WTC11 (cell line): ENCODE results near the gene XIAP.

Experiments used
- CBFB ChIP-seq: sonication (generic); formaldehyde crosslinking; IDR thresholded peaks from 2 replicates; pipeline ENCODE4 v1.8.1; 2022; ENCODE audit warnings: mild to moderate bottlenecking, low read depth, missing genetic modification reagents
- JUN ChIP-seq: sonication (generic); formaldehyde crosslinking; IDR thresholded peaks from 2 replicates; pipeline ENCODE4 v1.8.0; 2023; ENCODE audit warnings: mild to moderate bottlenecking, missing genetic modification reagents
- MXD4 ChIP-seq: fragments of 250-450 bp; sonication (Bioruptor Pico); IDR thresholded peaks from 2 replicates; pipeline ENCODE4 v1.8.0; 2021; ENCODE audit warnings: mild to moderate bottlenecking, moderate library complexity, borderline replicate concordance
- STAT6 ChIP-seq: sonication (generic); formaldehyde crosslinking; conservative IDR thresholded peaks from 2 replicates; pipeline ENCODE4 v1.8.1; 2023; ENCODE audit warnings: mild to moderate bottlenecking, low read depth, missing genetic modification reagents, moderate library complexity
- TCF7 ChIP-seq: sonication (generic); formaldehyde crosslinking; IDR thresholded peaks from 2 replicates; pipeline ENCODE4 v1.8.0; 2022; ENCODE audit warnings: mild to moderate bottlenecking, low read depth, missing genetic modification reagents, moderate library complexity
- TF ChIP-seq, protein P1 (sequence below): fragments of 200-600 bp; IDR thresholded peaks from 2 replicates; pipeline ENCODE4 v1.8.0; 2022; ENCODE audit warnings: antibody characterized with exemption
- TF ChIP-seq, protein P2 (sequence below): sonication (generic); formaldehyde crosslinking; IDR thresholded peaks from 2 replicates; pipeline ENCODE4 v1.8.1; 2022; ENCODE audit warnings: mild to moderate bottlenecking, moderate library complexity, missing genetic modification reagents
- TF ChIP-seq, protein P3 (sequence below): sonication (generic); formaldehyde crosslinking; IDR thresholded peaks from 2 replicates; pipeline ENCODE4 v1.8.0; 2022; ENCODE audit warnings: mild to moderate bottlenecking, missing genetic modification reagents

DNA sequence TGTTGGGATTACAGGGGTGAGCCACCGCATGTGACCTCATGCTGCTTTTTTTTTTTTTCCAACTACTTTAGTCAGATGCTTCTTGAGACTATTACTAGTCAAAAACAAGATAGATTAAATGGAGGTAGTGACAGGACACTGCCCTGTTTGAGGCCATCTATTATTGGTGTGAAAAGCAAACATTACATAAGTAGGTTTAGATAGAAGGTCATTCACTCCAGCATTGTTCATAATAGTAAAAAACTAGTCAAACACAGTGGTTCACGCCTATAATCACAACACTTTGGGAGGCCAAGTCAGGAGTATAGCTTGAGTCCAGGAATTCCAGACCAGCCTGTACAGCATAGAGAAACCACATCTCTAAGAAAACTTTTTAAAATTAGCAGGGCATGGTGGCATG lies 16.3 kb downstream of the XIAP start:
- TF ChIP-seq, protein P1, sequence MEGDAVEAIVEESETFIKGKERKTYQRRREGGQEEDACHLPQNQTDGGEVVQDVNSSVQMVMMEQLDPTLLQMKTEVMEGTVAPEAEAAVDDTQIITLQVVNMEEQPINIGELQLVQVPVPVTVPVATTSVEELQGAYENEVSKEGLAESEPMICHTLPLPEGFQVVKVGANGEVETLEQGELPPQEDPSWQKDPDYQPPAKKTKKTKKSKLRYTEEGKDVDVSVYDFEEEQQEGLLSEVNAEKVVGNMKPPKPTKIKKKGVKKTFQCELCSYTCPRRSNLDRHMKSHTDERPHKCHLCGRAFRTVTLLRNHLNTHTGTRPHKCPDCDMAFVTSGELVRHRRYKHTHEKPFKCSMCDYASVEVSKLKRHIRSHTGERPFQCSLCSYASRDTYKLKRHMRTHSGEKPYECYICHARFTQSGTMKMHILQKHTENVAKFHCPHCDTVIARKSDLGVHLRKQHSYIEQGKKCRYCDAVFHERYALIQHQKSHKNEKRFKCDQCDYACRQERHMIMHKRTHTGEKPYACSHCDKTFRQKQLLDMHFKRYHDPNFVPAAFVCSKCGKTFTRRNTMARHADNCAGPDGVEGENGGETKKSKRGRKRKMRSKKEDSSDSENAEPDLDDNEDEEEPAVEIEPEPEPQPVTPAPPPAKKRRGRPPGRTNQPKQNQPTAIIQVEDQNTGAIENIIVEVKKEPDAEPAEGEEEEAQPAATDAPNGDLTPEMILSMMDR = no peak
- TF ChIP-seq STAT6 (CRISPR knock-in tag) (no peak), JUN (CRISPR knock-in tag) (no peak), TCF7 (CRISPR knock-in tag) (no peak), MXD4 (no peak), CBFB (CRISPR knock-in tag) (no peak)
- TF ChIP-seq, protein P2, sequence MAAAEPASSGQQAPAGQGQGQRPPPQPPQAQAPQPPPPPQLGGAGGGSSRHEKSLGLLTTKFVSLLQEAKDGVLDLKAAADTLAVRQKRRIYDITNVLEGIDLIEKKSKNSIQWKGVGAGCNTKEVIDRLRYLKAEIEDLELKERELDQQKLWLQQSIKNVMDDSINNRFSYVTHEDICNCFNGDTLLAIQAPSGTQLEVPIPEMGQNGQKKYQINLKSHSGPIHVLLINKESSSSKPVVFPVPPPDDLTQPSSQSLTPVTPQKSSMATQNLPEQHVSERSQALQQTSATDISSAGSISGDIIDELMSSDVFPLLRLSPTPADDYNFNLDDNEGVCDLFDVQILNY (CRISPR knock-in tag) = no peak
- TF ChIP-seq, protein P3, sequence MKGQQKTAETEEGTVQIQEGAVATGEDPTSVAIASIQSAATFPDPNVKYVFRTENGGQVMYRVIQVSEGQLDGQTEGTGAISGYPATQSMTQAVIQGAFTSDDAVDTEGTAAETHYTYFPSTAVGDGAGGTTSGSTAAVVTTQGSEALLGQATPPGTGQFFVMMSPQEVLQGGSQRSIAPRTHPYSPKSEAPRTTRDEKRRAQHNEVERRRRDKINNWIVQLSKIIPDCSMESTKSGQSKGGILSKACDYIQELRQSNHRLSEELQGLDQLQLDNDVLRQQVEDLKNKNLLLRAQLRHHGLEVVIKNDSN = no peak
